GM12878 (cell line): Measurements from ENCODE around the gene OSBPL5. TPM values are rescaled to one million over a fixed set of nuclear protein-coding genes. Genes with fewer than 3 reads are reported as not detected.

ENCODE experiments used
- BACH1 ChIP-seq: fragments of 450-650 bp; IDR thresholded peaks from 2 replicates; pipeline ENCODE4 v1.6.1; 2017; ENCODE audit warnings: mild to moderate bottlenecking, borderline replicate concordance
- BCL11A ChIP-seq: IDR thresholded peaks from 2 replicates; pipeline ENCODE4 v1.6.1; 2011; ENCODE audit warnings: low read depth, low read length
- HDGF ChIP-seq: fragments of 450-650 bp; IDR thresholded peaks from 2 replicates; pipeline ENCODE4 v1.6.1; 2016; ENCODE audit warnings: antibody characterized with exemption
- IRF4 ChIP-seq: IDR thresholded peaks from 2 replicates; pipeline ENCODE4 v1.6.1; 2011; ENCODE audit warnings: low read depth, low read length
- JUND ChIP-seq: IDR thresholded peaks from 2 replicates; pipeline ENCODE4 v1.6.1; 2012; ENCODE audit warnings: low read depth, mild to moderate bottlenecking, low read length, improper control_type of control experiment, moderate library complexity
- MAX ChIP-seq: IDR thresholded peaks from 2 replicates; pipeline ENCODE4 v1.6.1; 2012; ENCODE audit warnings: low read depth, low read length, improper control_type of control experiment
- MYB ChIP-seq: fragments of 150-350 bp; IDR thresholded peaks from 2 replicates; pipeline ENCODE4 v1.6.1; 2014; ENCODE audit warnings: mild to moderate bottlenecking, low read depth, low read length, borderline replicate concordance
- PBX3 ChIP-seq: IDR thresholded peaks from 2 replicates; pipeline ENCODE4 v1.6.1; 2011; ENCODE audit warnings: mild to moderate bottlenecking, low read depth, low read length, moderate library complexity; ENCODE audit not compliant: insufficient replicate concordance
- POLR2AphosphoS2 ChIP-seq: IDR thresholded peaks from 2 replicates; pipeline ENCODE4 v1.6.1; 2011; ENCODE audit warnings: low read depth, mild to moderate bottlenecking, low read length, improper control_type of control experiment, moderate library complexity
- POLR2AphosphoS5 ChIP-seq: IDR thresholded peaks from 2 replicates; pipeline ENCODE4 v1.6.1; 2011; ENCODE audit warnings: mild to moderate bottlenecking, low read length, inconsistent platforms
- POU2F2 ChIP-seq: IDR thresholded peaks from 3 replicates; pipeline ENCODE4 v1.6.1; 2011; ENCODE audit warnings: low read depth, mild to moderate bottlenecking, low read length, borderline replicate concordance
- SKIL ChIP-seq: fragments of 450-650 bp; IDR thresholded peaks from 2 replicates; pipeline ENCODE4 v1.6.1; 2017; ENCODE audit warnings: mild to moderate bottlenecking, low read depth, inconsistent platforms; ENCODE audit not compliant: poor library complexity, severe bottlenecking
- SMC3 ChIP-seq: IDR thresholded peaks from 2 replicates; pipeline ENCODE4 v1.6.1; 2011; ENCODE audit warnings: low read length, improper control_type of control experiment, borderline replicate concordance
- polyA plus RNA-seq, 11 experiments: library from polyadenylated mRNA; depleted of rRNA in 4 of 11; unstranded in 6 of 11; stranded (reverse) in 5 of 11; fragments of >200 nt; fragmentation: Nextera tagmentation in 4 of 11; fragmentation: Illumina TruSeq in 1 of 11; extraction: Ambion mirVana in 4 of 11; extraction: Trizol in 1 of 11; gene quantifications; 1 replicate in 1 of 11; 2 replicates in 10 of 11; pipeline versions ENCODE4 v1.2.1 to v1.2.3, GENCODE V29; 2011 to 2016; ENCODE audit warnings: inconsistent platforms in 2 of 11, missing spikeins in 2 of 11, low read depth in 1 of 11
- total RNA-seq, 4 experiments: library from RNA; depleted of rRNA in 3 of 4; stranded (reverse); fragments of >200 nt in 3 of 4; fragmentation: Illumina TruSeq in 1 of 4; extraction: Trizol in 1 of 4; gene quantifications; 2 replicates each; pipeline versions ENCODE4 v1.2.1 to v1.2.3, GENCODE V29; 2013 to 2021

OSBPL5 gene
- total and polyA plus RNA-seq, 10 of the 15 experiments (the other 5 are each of a cell fraction or from before 2014, with no cell fraction given): not detected

- TF ChIP-seq POLR2AphosphoS5: peak; percentile 53; the same call in 1 of the 2 replicates
- peak; percentile 77 for TF ChIP-seq SKIL
- TF ChIP-seq BACH1: peak; percentile 38; the same call in 1 of the 2 replicates
- peak; percentile 82 for TF ChIP-seq IRF4
- TF ChIP-seq POU2F2: peak; percentile 65; the same call in 1 of the 3 replicates
- no peak for TF ChIP-seq MYB
- peak; percentile 76 for TF ChIP-seq BCL11A
- TF ChIP-seq JUND: peak; percentile 87
- 0 out of 2 replicates have a peak, but pooled peaks have one; percentile 34 for TF ChIP-seq POLR2AphosphoS2
- peak; percentile 37; the same call in 1 of the 2 replicates for TF ChIP-seq SMC3
- TF ChIP-seq HDGF: peak; percentile 96; the same call in 1 of the 2 replicates
- peak; percentile 77 for TF ChIP-seq MAX
- TF ChIP-seq PBX3: peak; percentile 57
- TF ChIP-seq, all 136 proteins: peak for 54
These were observed 115.5 kb downstream of the OSBPL5 start (continued) for GRCh38 chr11:3049430-3050243.
